ENCODE results near the gene SIPA1L3.

- no peak for TF ChIP-seq NR2C2 (CRISPR knock-in tag; IDR thresholded peaks at IDR 0.05)
- no peak for TF ChIP-seq NR2C2 (tag; IDR thresholded peaks at IDR 0.05)
- TF ChIP-seq ZNF354B (CRISPR knock-in tag; IDR thresholded peaks at IDR 0.05), result no peak
- no peak for TF ChIP-seq SOX6 (IDR thresholded peaks at IDR 0.05)
- no peak for TF ChIP-seq ZNF655 (CRISPR knock-in tag; IDR thresholded peaks at IDR 0.05)
- no peak for TF ChIP-seq MAFG (tag; conservative IDR thresholded peaks at IDR 0.05)
- TF ChIP-seq, protein P1, sequence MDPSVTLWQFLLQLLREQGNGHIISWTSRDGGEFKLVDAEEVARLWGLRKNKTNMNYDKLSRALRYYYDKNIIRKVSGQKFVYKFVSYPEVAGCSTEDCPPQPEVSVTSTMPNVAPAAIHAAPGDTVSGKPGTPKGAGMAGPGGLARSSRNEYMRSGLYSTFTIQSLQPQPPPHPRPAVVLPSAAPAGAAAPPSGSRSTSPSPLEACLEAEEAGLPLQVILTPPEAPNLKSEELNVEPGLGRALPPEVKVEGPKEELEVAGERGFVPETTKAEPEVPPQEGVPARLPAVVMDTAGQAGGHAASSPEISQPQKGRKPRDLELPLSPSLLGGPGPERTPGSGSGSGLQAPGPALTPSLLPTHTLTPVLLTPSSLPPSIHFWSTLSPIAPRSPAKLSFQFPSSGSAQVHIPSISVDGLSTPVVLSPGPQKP (CRISPR knock-in tag; IDR thresholded peaks at IDR 0.05), result no peak
- TF ChIP-seq BACH1 (tag; IDR thresholded peaks at IDR 0.05), result no peak
- TF ChIP-seq ZBTB33 (CRISPR knock-in tag; IDR thresholded peaks at IDR 0.05), result no peak
- TF ChIP-seq, protein P2, sequence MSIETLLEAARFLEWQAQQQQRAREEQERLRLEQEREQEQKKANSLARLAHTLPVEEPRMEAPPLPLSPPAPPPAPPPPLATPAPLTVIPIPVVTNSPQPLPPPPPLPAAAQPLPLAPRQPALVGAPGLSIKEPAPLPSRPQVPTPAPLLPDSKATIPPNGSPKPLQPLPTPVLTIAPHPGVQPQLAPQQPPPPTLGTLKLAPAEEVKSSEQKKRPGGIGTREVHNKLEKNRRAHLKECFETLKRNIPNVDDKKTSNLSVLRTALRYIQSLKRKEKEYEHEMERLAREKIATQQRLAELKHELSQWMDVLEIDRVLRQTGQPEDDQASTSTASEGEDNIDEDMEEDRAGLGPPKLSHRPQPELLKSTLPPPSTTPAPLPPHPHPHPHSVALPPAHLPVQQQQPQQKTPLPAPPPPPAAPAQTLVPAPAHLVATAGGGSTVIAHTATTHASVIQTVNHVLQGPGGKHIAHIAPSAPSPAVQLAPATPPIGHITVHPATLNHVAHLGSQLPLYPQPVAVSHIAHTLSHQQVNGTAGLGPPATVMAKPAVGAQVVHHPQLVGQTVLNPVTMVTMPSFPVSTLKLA (conservative IDR thresholded peaks at IDR 0.05), result no peak
- TF ChIP-seq, protein P3, sequence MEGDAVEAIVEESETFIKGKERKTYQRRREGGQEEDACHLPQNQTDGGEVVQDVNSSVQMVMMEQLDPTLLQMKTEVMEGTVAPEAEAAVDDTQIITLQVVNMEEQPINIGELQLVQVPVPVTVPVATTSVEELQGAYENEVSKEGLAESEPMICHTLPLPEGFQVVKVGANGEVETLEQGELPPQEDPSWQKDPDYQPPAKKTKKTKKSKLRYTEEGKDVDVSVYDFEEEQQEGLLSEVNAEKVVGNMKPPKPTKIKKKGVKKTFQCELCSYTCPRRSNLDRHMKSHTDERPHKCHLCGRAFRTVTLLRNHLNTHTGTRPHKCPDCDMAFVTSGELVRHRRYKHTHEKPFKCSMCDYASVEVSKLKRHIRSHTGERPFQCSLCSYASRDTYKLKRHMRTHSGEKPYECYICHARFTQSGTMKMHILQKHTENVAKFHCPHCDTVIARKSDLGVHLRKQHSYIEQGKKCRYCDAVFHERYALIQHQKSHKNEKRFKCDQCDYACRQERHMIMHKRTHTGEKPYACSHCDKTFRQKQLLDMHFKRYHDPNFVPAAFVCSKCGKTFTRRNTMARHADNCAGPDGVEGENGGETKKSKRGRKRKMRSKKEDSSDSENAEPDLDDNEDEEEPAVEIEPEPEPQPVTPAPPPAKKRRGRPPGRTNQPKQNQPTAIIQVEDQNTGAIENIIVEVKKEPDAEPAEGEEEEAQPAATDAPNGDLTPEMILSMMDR (IDR thresholded peaks at IDR 0.05 in 2 of 3, conservative IDR thresholded peaks at IDR 0.05 in 1 of 3; ENCODE audit: insufficient read depth in 2 of 3, low read depth in 1 of 3, low read length in 3 of 3), result no peak
- TF ChIP-seq POLR2AphosphoS5 (IDR thresholded peaks at IDR 0.05; ENCODE audit: control insufficient read depth, insufficient read depth, low read depth, low read length), result no peak
- no peak for TF ChIP-seq REST (IDR thresholded peaks at IDR 0.05; ENCODE audit: borderline replicate concordance)
- TF ChIP-seq REST (CRISPR knock-in tag; IDR thresholded peaks at IDR 0.05; ENCODE audit: low read depth), result no peak
- TF ChIP-seq JUND (IDR thresholded peaks at IDR 0.05; ENCODE audit: borderline replicate concordance, low read depth, low read length), result no peak
- TF ChIP-seq JUND (tag; IDR thresholded peaks at IDR 0.05; ENCODE audit: borderline replicate concordance, low read depth, low read length), result no peak
Observed at GRCh38 chr19:38023671-38024541, 116.9 kb downstream of the SIPA1L3 start.

Measured in K562 (cell line).